DMS114 treated with DMSO at 0.1 percent for 48 hours (cell line): ENCODE data around the gene GPX4.

ENCODE experiments used
- DNase-seq: peaks from one replicate; lab custom pipeline; 2025; ENCODE audit not compliant: unreplicated experiment; lab: John Stamatoyannopoulos, UW

The GPX4 gene

GRCh38 chr19:1103708-1104310 is at the start of gene GPX4:
Gene GPX4, plus strand, starts transcription at chr19:1103994. Its CDS starts 50 bp downstream, at chr19:1104044.
- peak; percentile 84 for DNase-seq

GRCh38 chr19:1054102-1055027 is 49.4 kb upstream of the GPX4 start:
- DNase-seq: no peak

- DNase-seq: no peak
Observed at GRCh38 chr19:1055028-1055425, 48.8 kb upstream of the GPX4 start.

- DNase-seq: no peak
Observed at GRCh38 chr19:1055886-1056620, 47.7 kb upstream of the GPX4 start.

GRCh38 chr19:1057176-1057855 is 46.5 kb upstream of the GPX4 start:
- peak; percentile 49 for DNase-seq

GRCh38 chr19:1058112-1058511 is 45.7 kb upstream of the GPX4 start:
- no peak for DNase-seq

- no peak for DNase-seq
Observed at GRCh38 chr19:1060689-1061088, 43.1 kb upstream of the GPX4 start.

GRCh38 chr19:1061987-1062386 is 41.8 kb upstream of the GPX4 start:
- DNase-seq: no peak

GRCh38 chr19:1062387-1063029 is 41.3 kb upstream of the GPX4 start:
- DNase-seq: no peak

- DNase-seq: no peak
Observed at GRCh38 chr19:1063030-1063908, 40.5 kb upstream of the GPX4 start.

GRCh38 chr19:1063909-1064660 is 39.7 kb upstream of the GPX4 start:
- DNase-seq: no peak

- DNase-seq: no peak
Observed at GRCh38 chr19:1064661-1065605, 38.9 kb upstream of the GPX4 start.

- no peak for DNase-seq
Observed at GRCh38 chr19:1065606-1066109, 38.1 kb upstream of the GPX4 start.

- DNase-seq: no peak
Observed at GRCh38 chr19:1066251-1066747, 37.5 kb upstream of the GPX4 start.

GRCh38 chr19:1066748-1067340 is 37.0 kb upstream of the GPX4 start, which contains the start of gene ARHGAP45:
Gene ARHGAP45, plus strand, starts transcription at chr19:1067167. Its CDS starts 239 bp downstream, at chr19:1067406.
- no peak for DNase-seq

GRCh38 chr19:1067341-1067957 is 36.3 kb upstream of the GPX4 start:
- DNase-seq: no peak
